H9 (cell line): ENCODE data around the gene APOA4. TPM values are rescaled to one million over a fixed set of nuclear protein-coding genes. Genes with fewer than 3 reads are reported as not detected.

Source experiments
- DNase-seq: peaks from one replicate; pipeline ENCODE4 v3.0.0-alpha.2; 2017
- H2AFZ ChIP-seq: one replicate; pipeline ENCODE4 v1.6.1; 2013; ENCODE audit warnings: mild to moderate bottlenecking, low read length, control low read depth, moderate library complexity
- H2AK5ac ChIP-seq: 2 replicates; pipeline ENCODE4 v1.6.1; 2013; ENCODE audit warnings: low read length, control low read depth, mixed read lengths; ENCODE audit not compliant: insufficient read length
- H2BK120ac ChIP-seq: one replicate; pipeline ENCODE4 v1.6.1; 2013; ENCODE audit warnings: low read depth, mild to moderate bottlenecking, low read length, control low read depth, inconsistent platforms; ENCODE audit not compliant: poor library complexity, severe bottlenecking
- H2BK12ac ChIP-seq: 2 replicates; pipeline ENCODE4 v1.6.1; 2013; ENCODE audit warnings: low read length, control low read depth, mixed read lengths, low read depth; ENCODE audit not compliant: insufficient read length
- H2BK15ac ChIP-seq: 2 replicates; pipeline ENCODE4 v1.6.1; 2013; ENCODE audit warnings: low read depth, low read length, control low read depth
- H2BK20ac ChIP-seq: one replicate; pipeline ENCODE4 v1.6.1; 2013; ENCODE audit warnings: low read depth, mild to moderate bottlenecking, low read length, control low read depth, inconsistent platforms; ENCODE audit not compliant: poor library complexity, severe bottlenecking
- H2BK5ac ChIP-seq: 2 replicates; pipeline ENCODE4 v1.6.1; 2013; ENCODE audit warnings: low read length, control low read depth, mixed read lengths; ENCODE audit not compliant: insufficient read length
- H3K14ac ChIP-seq: 2 replicates; pipeline ENCODE4 v1.6.1; 2013; ENCODE audit warnings: low read length, control low read depth; ENCODE audit not compliant: insufficient read depth
- H3K18ac ChIP-seq: 2 replicates; pipeline ENCODE4 v1.6.1; 2013; ENCODE audit warnings: low read depth, mild to moderate bottlenecking, mixed read lengths, low read length, control low read depth; ENCODE audit not compliant: insufficient read length
- H3K23ac ChIP-seq: 2 replicates; pipeline ENCODE4 v1.6.1; 2013; ENCODE audit warnings: low read length, control low read depth, mixed read lengths, low read depth; ENCODE audit not compliant: insufficient read length
- H3K23me2 ChIP-seq: 2 replicates; pipeline ENCODE4 v1.6.1; 2013; ENCODE audit warnings: low read depth, mild to moderate bottlenecking, mixed read lengths, low read length, control low read depth; ENCODE audit not compliant: insufficient read length, poor library complexity, severe bottlenecking
- H3K27ac ChIP-seq: 2 replicates; pipeline ENCODE4 v1.5.1; 2013; ENCODE audit warnings: low read length, control low read depth, mixed read lengths, low read depth; ENCODE audit not compliant: insufficient read length
- H3K27me3 ChIP-seq: 2 replicates; pipeline ENCODE4 v1.6.1; 2013; ENCODE audit warnings: low read length, control low read depth, inconsistent platforms; ENCODE audit not compliant: insufficient read depth
- H3K4ac ChIP-seq: 2 replicates; pipeline ENCODE4 v1.6.1; 2013; ENCODE audit warnings: low read depth, mild to moderate bottlenecking, control low read depth, inconsistent platforms, low read length, moderate library complexity
- H3K4me1 ChIP-seq: 2 replicates; pipeline ENCODE4 v1.6.1; 2013; ENCODE audit warnings: low read length, control low read depth, inconsistent platforms; ENCODE audit not compliant: insufficient read depth
- H3K4me2 ChIP-seq: 2 replicates; pipeline ENCODE4 v1.6.1; 2013; ENCODE audit warnings: low read length, control low read depth, mixed read lengths; ENCODE audit not compliant: insufficient read length, insufficient read depth
- H3K56ac ChIP-seq: 2 replicates; pipeline ENCODE4 v1.6.1; 2013; ENCODE audit warnings: low read depth, mild to moderate bottlenecking, mixed read lengths, low read length, control low read depth; ENCODE audit not compliant: insufficient read length
- H3K79me1 ChIP-seq: 2 replicates; pipeline ENCODE4 v1.6.1; 2013; ENCODE audit warnings: low read depth, mild to moderate bottlenecking, moderate library complexity, low read length, control low read depth, inconsistent platforms; ENCODE audit not compliant: insufficient read depth, poor library complexity, severe bottlenecking
- H3K79me2 ChIP-seq: 2 replicates; pipeline ENCODE4 v1.6.1; 2013; ENCODE audit warnings: low read length, control low read depth, inconsistent platforms; ENCODE audit not compliant: insufficient read depth
- H3K9ac ChIP-seq: 2 replicates; pipeline ENCODE4 v1.6.1; 2013; ENCODE audit warnings: low read length, control low read depth, mixed read lengths; ENCODE audit not compliant: insufficient read length; ENCODE audit errors: extremely low read depth
- H3K9me3 ChIP-seq: one replicate; pipeline ENCODE4 v1.6.1; 2013; ENCODE audit warnings: low read depth, low read length, inconsistent platforms; ENCODE audit not compliant: control insufficient read depth
- H3T11ph ChIP-seq: one replicate; pipeline ENCODE4 v1.6.1; 2013; ENCODE audit warnings: mild to moderate bottlenecking, low read length, control low read depth, inconsistent platforms
- H4K20me1 ChIP-seq: one replicate; pipeline ENCODE4 v1.6.1; 2013; ENCODE audit not compliant: control insufficient read depth, insufficient read length, insufficient read depth
- H4K5ac ChIP-seq: 2 replicates; pipeline ENCODE4 v1.6.1; 2013; ENCODE audit warnings: low read depth, mild to moderate bottlenecking, mixed read lengths, low read length, control low read depth; ENCODE audit not compliant: insufficient read length
- H4K8ac ChIP-seq: replicated peaks from 2 replicates; pipeline ENCODE4 v1.6.1; 2013; ENCODE audit warnings: low read length, control low read depth, mixed read lengths, low read depth; ENCODE audit not compliant: insufficient read length
- H4K91ac ChIP-seq: 2 replicates; pipeline ENCODE4 v1.6.1; 2013; ENCODE audit warnings: low read depth, mild to moderate bottlenecking, moderate library complexity, mixed read lengths, low read length, control low read depth; ENCODE audit not compliant: insufficient read length
- H3K27ac Mint-ChIP-seq, 3 experiments: 2 replicates in 2 of 3; 3 replicates in 1 of 3; pipeline ENCODE4 v1.8.0; 2020 to 2021; ENCODE audit warnings: mixed read lengths in 3 of 3, mild to moderate bottlenecking in 1 of 3, moderate library complexity in 1 of 3
- H3K27me3 Mint-ChIP-seq: 2 replicates; pipeline ENCODE4 v1.8.0; 2021; ENCODE audit warnings: low read depth, mild to moderate bottlenecking, moderate library complexity, mixed read lengths
- H3K36me3 Mint-ChIP-seq, 3 experiments: 2 replicates in 2 of 3; 3 replicates in 1 of 3; pipeline ENCODE4 v1.8.0; 2020 to 2021; ENCODE audit warnings: low read depth in 3 of 3, mixed read lengths in 3 of 3; ENCODE audit not compliant: insufficient read depth in 1 of 3
- H3K4me1 Mint-ChIP-seq, 2 experiments: 2 replicates each; pipeline ENCODE4 v1.8.0; 2020; ENCODE audit warnings: mixed read lengths in 2 of 2
- H3K4me3 Mint-ChIP-seq, 2 experiments: 2 replicates in 1 of 2; 3 replicates in 1 of 2; pipeline ENCODE4 v1.8.0; 2020 to 2021; ENCODE audit warnings: mild to moderate bottlenecking in 2 of 2, mixed read lengths in 2 of 2, moderate library complexity in 1 of 2
- H3K9me3 Mint-ChIP-seq, 2 experiments: 2 replicates in 1 of 2; 3 replicates in 1 of 2; pipeline ENCODE4 v1.8.0; 2020; ENCODE audit warnings: mild to moderate bottlenecking in 2 of 2, mixed read lengths in 2 of 2, moderate library complexity in 1 of 2
- CTCF ChIP-seq: fragments of 200-600 bp; sonication (generic); conservative IDR thresholded peaks from 3 replicates; pipeline ENCODE4 v1.8.0; 2021; ENCODE audit warnings: antibody characterized with exemption, mild to moderate bottlenecking
- WGBS: extraction: QIAGEN DNeasy Blood & Tissue Kit; methylation state at CpG from one replicate; pipeline ENCODE4 v1.1.7; 2013; ENCODE audit warnings: missing lambda C conversion rate, low lambda C conversion rate, mixed read lengths; ENCODE audit not compliant: insufficient read length; ENCODE audit errors: extremely low coverage; 5-methylcytosine and 5-hydroxymethylcytosine counted together
- total RNA-seq: library from RNA; stranded (reverse); gene quantifications from 2 replicates; pipeline ENCODE4 v1.2.1, GENCODE V29; 2021

The APOA4 gene
- total RNA-seq, 1 experiment from 2014 or later = not detected

DNA sequence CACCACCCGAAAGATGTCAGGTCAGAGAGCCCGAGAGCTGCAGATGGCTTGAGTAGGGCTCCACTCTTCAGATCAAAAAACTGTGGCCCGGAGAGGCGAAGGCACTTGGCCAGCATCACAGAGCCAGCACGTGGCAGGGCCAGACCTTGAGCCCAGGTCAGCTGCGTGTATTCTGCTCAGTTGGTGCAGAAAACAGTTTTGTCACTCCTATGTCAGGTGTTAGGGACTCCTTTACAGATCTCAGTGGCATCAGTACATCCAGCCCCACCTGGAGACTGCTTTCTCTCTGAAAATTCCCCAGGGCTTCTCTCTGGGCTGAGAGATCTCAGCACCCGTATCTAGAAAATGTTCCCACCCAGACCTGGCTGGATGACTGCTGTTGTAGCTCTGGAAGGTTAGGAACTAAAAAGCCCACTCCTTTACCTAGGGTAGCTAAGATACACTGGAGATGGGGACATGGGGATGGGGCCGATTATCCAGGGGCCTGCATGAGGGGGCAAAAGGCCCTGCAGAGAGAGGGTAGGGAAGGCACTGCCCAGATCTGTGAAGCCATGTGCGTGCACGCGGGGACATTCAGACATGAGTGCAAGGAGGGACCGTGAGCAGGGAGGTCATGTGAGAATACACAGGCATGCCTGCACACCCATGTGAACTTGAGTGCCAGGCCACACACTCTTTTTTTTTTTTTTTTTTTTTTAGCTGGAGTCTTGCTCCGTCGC, 10.9 kb upstream of the APOA4 start:
- no peak overlapping the region for H4K8ac ChIP-seq
- H3K14ac ChIP-seq = no peak overlapping the region
- no peak overlapping the region for H3K4ac ChIP-seq
- no peak overlapping the region for H3T11ph ChIP-seq
- Mint-ChIP-seq H3K4me1 (peaks cover 25 to 28% of the 10 kb centered on the region in 2 experiments), H3K4me3 (no peak overlapping the region), H3K9me3 (peaks cover 3 to 5% of the 10 kb centered on the region in 2 experiments; a peak in 3 of 5 replicates), H3K27me3 (peaks cover 22% of the 10 kb centered on the region), H3K27ac (no peak overlapping the region; a peak in 1 of 7 replicates), H3K36me3 (no peaks in the 10 kb centered on the region; a peak in 1 of 7 replicates)
- no peak overlapping the region for H2BK15ac ChIP-seq
- H2BK20ac ChIP-seq = no peak overlapping the region
- DNase-seq = no peak
- H4K5ac ChIP-seq = no peak overlapping the region
- no peaks in the 10 kb centered on the region for H3K4me1 ChIP-seq
- no peak overlapping the region for H2BK120ac ChIP-seq
- WGBS = no CpG with 5 or more reads among the region's 14 CpGs
- no peak overlapping the region for H2AK5ac ChIP-seq
- no peak overlapping the region for H3K18ac ChIP-seq
- H3K9me3 ChIP-seq = no peaks in the 10 kb centered on the region
- no peaks in the 10 kb centered on the region for H3K79me2 ChIP-seq
- no peaks in the 10 kb centered on the region for H4K20me1 ChIP-seq
- no peak overlapping the region for H2BK12ac ChIP-seq
- H3K27ac ChIP-seq = no peak overlapping the region
- H2BK5ac ChIP-seq = no peak overlapping the region
- no peak overlapping the region for H2AFZ ChIP-seq
- no peak overlapping the region for H3K9ac ChIP-seq
- H3K23me2 ChIP-seq = peaks cover 6% of the 10 kb centered on the region
- no peak overlapping the region for H3K56ac ChIP-seq
- no peak overlapping the region for H3K4me2 ChIP-seq
- no peaks in the 10 kb centered on the region for H3K79me1 ChIP-seq
- no peak overlapping the region for H3K23ac ChIP-seq
- H3K27me3 ChIP-seq = no peaks in the 10 kb centered on the region
- no peak overlapping the region for H4K91ac ChIP-seq
- TF ChIP-seq CTCF = no peak
